MM.1S (cell line): ENCODE data around the gene LRTM2.
"Not testable (repeated sequence)": the region's sequence is repeated elsewhere in the genome, so short reads cannot be mapped to it uniquely, and the experiment has no call there.

ENCODE experiments used
- DNase-seq: peaks from one replicate; pipeline ENCODE4 v3.0.0-alpha.2; 2015
- H2AFZ ChIP-seq: fragments of 300-600 bp; sonication (generic); 2 replicates; pipeline ENCODE4 v1.6.0; 2016; ENCODE audit warnings: antibody characterized with exemption, low read length
- H3F3A ChIP-seq: fragments of 300-600 bp; sonication (generic); 2 replicates; pipeline ENCODE4 v1.6.1; 2016; ENCODE audit warnings: mild to moderate bottlenecking, antibody characterized with exemption, low read length, moderate library complexity, mixed read lengths; ENCODE audit not compliant: insufficient read depth
- H3K27ac ChIP-seq: fragments of 300-600 bp; sonication (generic); 2 replicates; pipeline ENCODE4 v1.5.1; 2016; ENCODE audit warnings: mild to moderate bottlenecking, low read length
- H3K27me3 ChIP-seq: fragments of 300-600 bp; sonication (generic); replicated peaks from 2 replicates; pipeline ENCODE4 v1.6.0; 2016; ENCODE audit warnings: low read length; ENCODE audit not compliant: insufficient read depth
- H3K36me3 ChIP-seq: fragments of 300-600 bp; sonication (generic); replicated peaks from 2 replicates; pipeline ENCODE4 v1.6.1; 2016; ENCODE audit warnings: mild to moderate bottlenecking, low read length, mixed read lengths; ENCODE audit not compliant: insufficient read depth
- H3K4me1 ChIP-seq: fragments of 300-600 bp; sonication (generic); 2 replicates; pipeline ENCODE4 v1.6.1; 2016; ENCODE audit warnings: low read length, mixed read lengths
- H3K4me2 ChIP-seq: fragments of 300-600 bp; sonication (generic); 2 replicates; pipeline ENCODE4 v1.6.0; 2016; ENCODE audit warnings: low read depth, low read length
- H3K4me3 ChIP-seq: fragments of 300-600 bp; sonication (generic); 2 replicates; pipeline ENCODE4 v1.5.1; 2016; ENCODE audit warnings: low read length, mixed read lengths
- H3K79me2 ChIP-seq: fragments of 300-600 bp; sonication (generic); 2 replicates; pipeline ENCODE4 v1.6.1; 2016; ENCODE audit warnings: mixed run types, low read length, mixed read lengths
- H3K9ac ChIP-seq: fragments of 300-600 bp; sonication (generic); 2 replicates; pipeline ENCODE4 v1.6.1; 2016; ENCODE audit warnings: low read length, mixed read lengths
- H3K9me2 ChIP-seq: fragments of 300-600 bp; sonication (generic); replicated peaks from 2 replicates; pipeline ENCODE4 v1.6.1; 2016; ENCODE audit warnings: mild to moderate bottlenecking, low read length, mixed read lengths; ENCODE audit not compliant: insufficient read depth
- H3K9me3 ChIP-seq: fragments of 300-600 bp; sonication (generic); replicated peaks from 2 replicates; pipeline ENCODE4 v1.6.1; 2016; ENCODE audit warnings: mild to moderate bottlenecking, low read length, mixed read lengths; ENCODE audit not compliant: insufficient read depth
- H4K20me1 ChIP-seq: fragments of 300-600 bp; sonication (generic); 2 replicates; pipeline ENCODE4 v1.6.1; 2016; ENCODE audit warnings: mild to moderate bottlenecking, low read length, moderate library complexity, mixed read lengths; ENCODE audit not compliant: insufficient read depth
- CTCF ChIP-seq: fragments of 300-600 bp; sonication (generic); IDR thresholded peaks from 2 replicates; pipeline ENCODE4 v1.5.1; 2016; ENCODE audit warnings: antibody characterized with exemption, low read length, mixed read lengths
- EZH2 ChIP-seq: fragments of 300-600 bp; sonication (generic); optimal IDR thresholded peaks from 2 replicates; pipeline ENCODE3; 2017; ENCODE audit warnings: low read depth, mild to moderate bottlenecking, antibody characterized with exemption, low read length, mixed read lengths
- EZH2phosphoT487 ChIP-seq: fragments of 300-600 bp; sonication (generic); IDR thresholded peaks from 2 replicates; pipeline ENCODE4 v1.6.1; 2018; ENCODE audit warnings: antibody characterized with exemption, low read length

LRTM2 gene

GRCh38 chr12:1815814-1816729 lies 4.3 kb upstream of the LRTM2 start:
- no peak for DNase-seq
- H3K79me2 ChIP-seq: no peaks in the 10 kb centered on the region
- no peak overlapping the region for H3K4me3 ChIP-seq
- no peaks in the 10 kb centered on the region for H3K9me3 ChIP-seq
- H3K4me1 ChIP-seq: 0 out of 2 replicates have a peak, but pooled peaks cover 8% of the 10 kb centered on the region
- H3F3A ChIP-seq: no peaks in the 10 kb centered on the region
- no peak for TF ChIP-seq CTCF
- no peak for TF ChIP-seq EZH2
- no peak for TF ChIP-seq EZH2phosphoT487
- no peak overlapping the region for H2AFZ ChIP-seq
- no peak overlapping the region for H3K27ac ChIP-seq
- no peaks in the 10 kb centered on the region for H4K20me1 ChIP-seq
- no peak overlapping the region for H3K9ac ChIP-seq
- H3K4me2 ChIP-seq: no peak overlapping the region
- peaks cover 77% of the 10 kb centered on the region for H3K27me3 ChIP-seq
- no peaks in the 10 kb centered on the region for H3K36me3 ChIP-seq
- H3K9me2 ChIP-seq: no peaks in the 10 kb centered on the region

GRCh38 chr12:1816730-1817348 lies 3.5 kb upstream of the LRTM2 start:
- no peak for DNase-seq
- no peak overlapping the region for H3K4me3 ChIP-seq
- H2AFZ ChIP-seq: no peak overlapping the region
- no peaks in the 10 kb centered on the region for H3F3A ChIP-seq
- no peaks in the 10 kb centered on the region for H3K36me3 ChIP-seq
- H3K4me1 ChIP-seq: 0 out of 2 replicates have a peak, but pooled peaks cover 8% of the 10 kb centered on the region
- no peaks in the 10 kb centered on the region for H3K9me3 ChIP-seq
- no peak overlapping the region for H3K4me2 ChIP-seq
- no peaks in the 10 kb centered on the region for H3K9me2 ChIP-seq
- H3K27me3 ChIP-seq: peaks cover 77% of the 10 kb centered on the region
- no peak overlapping the region for H3K9ac ChIP-seq
- TF ChIP-seq EZH2 (no peak), CTCF (no peak), EZH2phosphoT487 (no peak)
- H3K79me2 ChIP-seq: no peaks in the 10 kb centered on the region
- H4K20me1 ChIP-seq: no peaks in the 10 kb centered on the region
- H3K27ac ChIP-seq: no peak overlapping the region

GRCh38 chr12:1817928-1818327 lies 2.4 kb upstream of the LRTM2 start:
- not testable (repeated sequence) for H3K79me2 ChIP-seq, H3K36me3 ChIP-seq, H3K9ac ChIP-seq, H3K4me1 ChIP-seq, H3F3A ChIP-seq, H3K9me2 ChIP-seq, H2AFZ ChIP-seq, H4K20me1 ChIP-seq, H3K9me3 ChIP-seq, DNase-seq, H3K4me2 ChIP-seq, H3K27ac ChIP-seq, H3K4me3 ChIP-seq
- peaks cover 85% of the 10 kb centered on the region for H3K27me3 ChIP-seq

GRCh38 chr12:1819050-1819449 lies 1.3 kb upstream of the LRTM2 start:
- H4K20me1 ChIP-seq: no peaks in the 10 kb centered on the region
- no peak overlapping the region for H3K27ac ChIP-seq
- H2AFZ ChIP-seq: no peak overlapping the region
- H3K4me2 ChIP-seq: no peak overlapping the region
- no peaks in the 10 kb centered on the region for H3K9me3 ChIP-seq
- H3K4me1 ChIP-seq: no peaks in the 10 kb centered on the region
- no peak for TF ChIP-seq CTCF
- TF ChIP-seq EZH2: no peak
- TF ChIP-seq EZH2phosphoT487: no peak
- H3F3A ChIP-seq: no peaks in the 10 kb centered on the region
- no peak for DNase-seq
- no peak overlapping the region for H3K9ac ChIP-seq
- no peaks in the 10 kb centered on the region for H3K9me2 ChIP-seq
- H3K79me2 ChIP-seq: no peaks in the 10 kb centered on the region
- H3K36me3 ChIP-seq: no peaks in the 10 kb centered on the region
- peaks cover 85% of the 10 kb centered on the region for H3K27me3 ChIP-seq
- no peak overlapping the region for H3K4me3 ChIP-seq
